C4-2B (cell line): ENCODE data around the gene ELFN2.

Experiments used
- CTCF ChIP-seq: fragments of 450-650 bp; conservative IDR thresholded peaks from 2 replicates; pipeline ENCODE4 v1.5.1; 2017; ENCODE audit warnings: mild to moderate bottlenecking
- ZFX ChIP-seq: fragments of 450-650 bp; IDR thresholded peaks from 2 replicates; pipeline ENCODE4 v1.6.1; 2017

DNA sequence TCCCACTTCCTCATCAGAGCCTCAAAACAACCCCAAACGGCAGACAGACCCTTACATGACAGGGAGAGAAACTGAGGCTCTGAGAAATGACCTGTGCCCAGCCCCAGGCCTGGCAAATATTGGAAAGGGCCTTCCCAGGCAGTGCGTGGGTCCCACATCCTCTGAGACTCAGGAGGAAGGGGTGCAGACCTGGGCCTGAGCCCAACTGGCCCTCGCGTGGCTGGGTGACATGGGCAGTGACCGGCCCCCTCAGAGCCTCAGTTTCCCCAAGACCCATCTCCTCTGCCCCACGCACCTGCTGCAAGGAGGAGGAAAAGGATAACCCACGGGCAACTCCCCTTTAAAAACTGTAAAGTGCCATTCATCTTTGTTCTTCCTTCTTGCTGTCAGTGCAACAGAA lies 35.6 kb downstream of the ELFN2 start:
- TF ChIP-seq CTCF (no peak), ZFX (no peak)
